HTERT RPE-1 (cell line): ENCODE measurements around the gene DENND4B.
"Not testable (repeated sequence)": the region's sequence is repeated elsewhere in the genome, so short reads cannot be mapped to it uniquely, and the experiment has no call there.

Source experiments
- in situ Hi-C: fragments of 300-500 bp; cut with MboI; formaldehyde crosslinking; loops from 4 replicates; pipeline ENCODE4 v1.14.3; 2020; ENCODE audit warnings: low sequenced_read_pairs

DENND4B gene

GRCh38 chr1:153929426-153929825 lies 17.1 kb downstream of the DENND4B start:
- in situ Hi-C loops, result no loop called here

- in situ Hi-C loops, result no loop called here
These were observed 17.7 kb downstream of the DENND4B start for GRCh38 chr1:153928791-153929341.

- in situ Hi-C loops, result no loop called here
These were observed 18.3 kb downstream of the DENND4B start for GRCh38 chr1:153928245-153928644.

- in situ Hi-C loops, result no loop called here
These were observed 20.1 kb downstream of the DENND4B start for GRCh38 chr1:153926405-153926804.

- in situ Hi-C loops, result no loop called here
These were observed 23.3 kb downstream of the DENND4B start, which contains the start of gene GATAD2B for GRCh38 chr1:153922972-153923925. GATAD2B (minus strand) TSS chr1:153922972; CDS start chr1:153828347, 94,625 bp downstream.

GRCh38 chr1:153922076-153922971 lies 24.2 kb downstream of the DENND4B start:
- in situ Hi-C loops, result no loop called here

- in situ Hi-C loops, result no loop called here
These were observed 24.8 kb downstream of the DENND4B start for GRCh38 chr1:153921803-153922075.

- in situ Hi-C loops, result no loop called here
These were observed 25.3 kb downstream of the DENND4B start for GRCh38 chr1:153921080-153921802.

GRCh38 chr1:153919876-153920852 lies 26.4 kb downstream of the DENND4B start:
- in situ Hi-C loops, result no loop called here

GRCh38 chr1:153916297-153916696 lies 30.2 kb downstream of the DENND4B start:
- in situ Hi-C loops, result no loop called here

- in situ Hi-C loops, result no loop called here
These were observed 34.2 kb downstream of the DENND4B start for GRCh38 chr1:153912349-153912748.

GRCh38 chr1:153910560-153910959 lies 36.0 kb downstream of the DENND4B start:
- in situ Hi-C loops, result not testable (repeated sequence)

GRCh38 chr1:153908071-153908470 lies 38.4 kb downstream of the DENND4B start:
- in situ Hi-C loops, result no loop called here

- in situ Hi-C loops, result no loop called here
These were observed 39.4 kb downstream of the DENND4B start for GRCh38 chr1:153907134-153907533.

- in situ Hi-C loops, result no loop called here
These were observed 40.1 kb downstream of the DENND4B start for GRCh38 chr1:153906396-153906795.

- in situ Hi-C loops, result not testable (repeated sequence)
These were observed 40.6 kb downstream of the DENND4B start for GRCh38 chr1:153905908-153906307.

GRCh38 chr1:153903841-153904455 lies 42.6 kb downstream of the DENND4B start:
- in situ Hi-C loops, result no loop called here

GRCh38 chr1:153899509-153899908 lies 47.0 kb downstream of the DENND4B start:
- in situ Hi-C loops, result no loop called here

GRCh38 chr1:153895866-153896265 lies 50.7 kb downstream of the DENND4B start:
- in situ Hi-C loops, result not testable (repeated sequence)
